OCI-M2 (cell line): ENCODE results near the gene BCOR.

Experiments
- DNase-seq: peaks from one replicate; lab custom pipeline; 2025; ENCODE audit not compliant: unreplicated experiment; lab: John Stamatoyannopoulos, UW

The BCOR gene

DNA sequence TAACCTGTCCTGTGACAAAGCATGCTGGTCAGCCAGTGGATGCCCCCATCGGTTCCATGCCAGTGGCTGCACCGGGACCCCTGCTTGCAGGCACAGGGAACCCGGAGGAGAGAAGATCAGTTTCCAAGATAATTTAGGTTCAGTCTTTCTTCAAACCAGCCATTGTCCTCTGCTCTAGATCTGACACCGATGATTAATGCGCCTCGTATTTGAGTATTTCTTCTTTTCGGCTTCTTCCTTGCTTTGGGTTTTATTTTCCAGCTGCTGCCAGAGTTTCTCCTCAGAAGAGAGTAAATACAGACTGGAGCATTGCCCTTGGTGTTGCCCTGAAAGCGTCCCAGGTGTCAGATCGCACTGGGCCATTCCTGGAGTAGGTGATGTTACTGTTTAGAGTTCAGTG, 19.2 kb upstream of the BCOR start:
- DNase-seq = no peak

- DNase-seq = no peak
Measured at GRCh38 chrX:40112996-40113395, 15.2 kb upstream of the BCOR start.

GRCh38 chrX:40111868-40112267, 14.1 kb upstream of the BCOR start:
- DNase-seq = no peak

DNA sequence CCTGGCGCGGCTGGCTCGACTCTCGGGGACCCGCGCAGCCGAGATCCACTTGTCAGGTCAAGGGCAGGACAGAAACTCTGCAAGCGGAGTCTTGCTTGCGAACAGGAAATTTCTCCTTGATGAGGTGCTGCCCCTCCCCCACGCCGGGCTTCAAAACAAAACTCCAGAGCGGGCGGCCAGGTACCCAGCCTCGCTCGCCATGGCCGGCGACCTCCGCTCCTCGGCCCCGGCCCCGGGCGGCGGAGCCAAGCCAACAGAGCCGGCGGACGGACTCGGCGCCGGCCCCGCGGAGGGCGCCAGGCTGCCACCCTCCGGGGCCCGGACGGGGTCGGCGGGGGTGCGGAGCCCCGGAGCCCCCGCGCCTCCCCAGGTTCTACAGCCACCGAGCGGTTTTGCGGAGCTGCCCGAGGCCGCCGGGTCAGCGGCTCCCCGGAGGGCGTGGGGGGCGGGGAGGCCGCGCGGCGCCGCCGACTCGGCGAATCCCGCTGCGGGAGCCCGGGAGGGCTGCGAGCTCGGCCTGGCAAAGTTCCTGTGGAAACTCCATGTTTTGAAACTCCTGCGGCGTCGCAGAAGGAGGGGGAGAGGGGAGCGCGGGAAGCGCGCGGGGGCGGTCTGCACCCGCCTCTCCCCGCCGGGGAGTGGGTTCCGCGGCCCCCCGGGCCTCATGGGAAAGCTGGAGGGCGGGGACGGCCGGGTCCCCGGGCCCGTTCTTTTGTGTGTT, 11.7 kb upstream of the BCOR start:
- DNase-seq = no peak

GRCh38 chrX:40108959-40109287, 11.2 kb upstream of the BCOR start:
- no peak for DNase-seq

DNA sequence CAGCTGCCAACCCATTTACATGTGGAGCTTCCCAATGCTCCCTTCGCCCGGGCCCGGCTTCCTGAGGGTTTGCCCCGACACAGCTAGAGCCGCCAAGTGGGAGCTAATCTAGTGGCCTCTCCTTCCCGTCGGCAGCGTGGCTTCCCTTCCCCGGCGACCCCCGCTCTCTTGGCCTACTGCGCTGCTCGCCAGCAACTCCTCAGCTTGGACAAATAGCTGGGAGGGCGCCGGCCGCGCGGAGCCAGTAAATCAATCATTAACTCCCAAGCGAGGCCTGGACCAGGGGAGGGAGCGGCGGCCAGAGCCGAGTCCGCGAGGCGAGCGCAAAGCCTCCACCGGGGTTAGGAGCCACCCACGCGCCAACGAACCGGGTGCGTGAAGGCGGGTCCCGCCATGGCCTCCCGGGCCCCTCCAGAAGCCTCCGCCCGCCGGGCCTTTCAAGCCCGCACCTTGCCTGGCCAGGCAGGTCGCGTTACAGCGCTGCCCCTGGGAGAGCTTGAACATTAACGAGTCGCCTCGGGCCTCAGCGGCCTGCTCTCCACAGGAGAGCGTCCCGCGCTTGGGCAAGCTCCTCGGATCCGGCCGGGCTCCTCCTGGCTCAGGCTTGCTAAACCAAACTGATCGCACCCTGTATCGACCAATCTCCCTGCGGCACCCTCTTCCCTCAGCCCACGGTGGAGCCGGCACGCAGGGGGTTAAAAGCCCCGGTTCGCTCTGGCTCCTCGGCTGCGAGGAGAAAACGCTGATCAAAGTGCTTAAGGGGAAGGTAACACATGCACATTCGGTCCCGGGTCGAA, 10.6 kb upstream of the BCOR start:
- no peak for DNase-seq

DNA sequence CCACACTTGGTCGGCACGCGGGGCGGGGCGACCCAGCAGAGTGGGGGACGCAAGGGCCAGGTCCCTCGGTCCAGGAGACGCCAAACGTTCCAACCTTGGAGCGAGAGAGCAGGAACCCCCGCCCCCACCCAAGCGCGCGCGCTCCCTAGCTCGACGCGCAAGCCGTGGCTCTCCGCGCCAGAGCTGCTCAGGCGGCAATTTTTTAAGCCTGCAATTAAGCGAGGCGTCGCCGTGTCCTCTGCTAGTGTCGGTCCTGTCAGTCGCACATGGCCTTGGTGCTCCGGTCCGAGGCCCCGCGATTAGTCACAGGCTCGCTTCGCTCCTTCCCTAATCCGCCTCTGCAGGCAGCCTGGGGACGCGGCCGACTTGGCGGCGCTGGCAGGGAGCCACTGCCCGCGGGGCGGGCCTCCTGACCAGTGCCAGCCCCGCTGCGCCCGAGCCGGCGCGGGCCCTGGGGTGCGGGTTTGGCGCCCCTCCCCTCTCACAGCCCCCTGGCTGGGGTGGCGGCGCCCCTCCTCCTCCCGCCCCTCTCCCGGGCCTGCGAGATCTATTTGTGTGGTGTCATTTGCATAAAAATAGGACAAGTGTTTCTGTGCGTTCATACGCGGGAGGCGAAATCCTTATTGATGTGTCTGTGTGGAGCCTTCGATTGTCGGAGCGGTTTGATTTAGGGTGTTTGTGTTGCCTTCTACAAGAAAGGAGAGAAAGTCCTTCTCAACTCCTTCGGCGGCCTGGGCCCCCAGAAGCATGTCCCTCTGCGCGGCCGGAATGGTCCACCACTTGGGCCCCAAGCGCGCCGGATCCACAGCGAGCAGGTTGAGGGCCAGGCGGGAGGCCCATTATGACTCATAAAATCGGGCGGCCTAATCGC, 9.8 kb upstream of the BCOR start:
- DNase-seq = no peak

GRCh38 chrX:40106676-40107290, 9.0 kb upstream of the BCOR start:
- DNase-seq = no peak

- no peak for DNase-seq
Measured at GRCh38 chrX:40105835-40106675, 8.3 kb upstream of the BCOR start.

- DNase-seq = no peak
Measured at GRCh38 chrX:40104985-40105834, 7.5 kb upstream of the BCOR start.

GRCh38 chrX:40104630-40104984, 6.8 kb upstream of the BCOR start:
- DNase-seq = no peak

GRCh38 chrX:40103565-40104323, 6.0 kb upstream of the BCOR start:
- DNase-seq = no peak

GRCh38 chrX:40102393-40103381, 4.9 kb upstream of the BCOR start:
- no peak for DNase-seq

DNA sequence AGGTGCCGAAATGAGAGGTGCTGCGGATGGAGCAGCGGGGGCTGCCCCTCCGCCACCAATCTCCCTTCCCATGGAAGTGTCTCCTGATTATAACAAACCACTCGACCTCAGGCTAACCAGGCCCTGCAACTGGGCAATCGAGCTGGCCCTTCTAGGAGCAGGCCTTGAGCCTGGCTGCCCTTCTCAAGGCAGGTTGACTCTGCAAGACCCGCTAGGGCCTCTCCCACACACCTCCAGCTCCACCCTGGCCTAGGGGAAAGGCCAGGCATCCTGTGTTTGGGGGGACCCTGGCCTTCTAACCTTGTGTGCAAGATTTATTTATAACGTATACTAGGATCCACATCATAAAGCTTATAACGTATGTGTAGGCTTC, 3.7 kb upstream of the BCOR start:
- no peak for DNase-seq

DNA sequence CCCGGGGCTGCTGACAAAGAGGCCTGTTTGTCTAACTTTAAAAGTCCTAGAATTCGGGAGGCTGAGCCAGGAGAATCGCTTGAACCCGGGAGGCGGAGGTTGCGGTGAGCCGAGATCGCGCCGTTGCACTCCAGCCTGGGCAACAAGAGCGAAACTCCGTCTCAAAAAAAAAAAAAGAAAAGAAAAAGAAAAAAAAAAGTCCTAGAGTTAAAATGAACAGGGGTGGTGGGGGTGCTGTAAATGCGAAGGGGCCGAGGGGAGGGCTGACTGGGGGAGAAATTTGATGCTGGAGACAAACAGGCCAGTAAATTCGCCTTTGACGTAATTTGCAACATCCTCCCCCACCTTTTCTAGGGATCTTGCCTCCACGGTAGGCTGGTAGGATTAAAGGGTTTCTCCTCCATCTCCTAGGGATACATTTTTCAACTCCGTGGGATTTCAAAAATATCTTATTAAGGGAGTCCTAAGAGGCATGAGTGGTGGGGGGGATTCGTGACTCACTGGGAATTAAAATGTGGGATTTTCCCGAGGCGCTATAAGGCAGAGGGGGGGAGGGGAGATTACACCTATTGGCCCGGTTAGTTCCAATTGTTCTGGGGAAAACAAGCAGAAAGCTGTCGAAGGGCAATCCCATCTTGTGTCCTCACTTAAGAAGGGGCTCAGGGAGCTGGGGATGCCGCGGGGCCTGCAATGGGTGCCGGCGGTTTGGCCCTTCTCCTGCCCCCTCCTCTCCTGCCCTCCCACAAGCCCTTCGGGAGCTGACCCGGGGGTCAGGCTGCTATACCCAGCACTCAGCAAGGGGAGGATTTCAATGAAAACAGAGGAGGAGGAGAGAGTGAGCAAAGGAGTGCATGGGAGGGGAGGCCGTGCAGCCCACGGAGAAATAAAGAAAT, 3.0 kb upstream of the BCOR start:
- no peak for DNase-seq

GRCh38 chrX:40100141-40100536, 2.4 kb upstream of the BCOR start:
- DNase-seq = no peak
